Cortex of kidney (tissue), 1 donor: ENCODE data around the gene KRTAP5-7.
"Not testable (repeated sequence)": the region's sequence is repeated elsewhere in the genome, so short reads cannot be mapped to it uniquely, and the experiment has no call there.

ENCODE experiments used
- DNase-seq: peaks from one replicate; lab custom pipeline; 2025; lab: John Stamatoyannopoulos, UW

KRTAP5-7 gene

GRCh38 chr11:71557257-71557656 is 30.2 kb downstream of the KRTAP5-7 start:
- no peak for DNase-seq

- DNase-seq = no peak
Measured at GRCh38 chr11:71558996-71559395, 31.9 kb downstream of the KRTAP5-7 start.

- DNase-seq = no peak
Measured at GRCh38 chr11:71562120-71562519, 35.1 kb downstream of the KRTAP5-7 start.

- no peak for DNase-seq
Measured at GRCh38 chr11:71563406-71563805, 36.3 kb downstream of the KRTAP5-7 start.

GRCh38 chr11:71564430-71564829 is 37.4 kb downstream of the KRTAP5-7 start:
- no peak for DNase-seq

- DNase-seq = no peak
Measured at GRCh38 chr11:71565263-71565662, 38.2 kb downstream of the KRTAP5-7 start, which contains the start of gene KRTAP5-10. Gene KRTAP5-10, plus strand, starts transcription at chr11:71565563. Its CDS starts 25 bp downstream, at chr11:71565588.

GRCh38 chr11:71566081-71566620 is 39.1 kb downstream of the KRTAP5-7 start:
- DNase-seq = no peak

- DNase-seq = not testable (repeated sequence)
Measured at GRCh38 chr11:71566626-71567599, 39.8 kb downstream of the KRTAP5-7 start.

- not testable (repeated sequence) for DNase-seq
Measured at GRCh38 chr11:71567633-71568032, 40.6 kb downstream of the KRTAP5-7 start.

- DNase-seq = no peak
Measured at GRCh38 chr11:71568704-71569349, 41.8 kb downstream of the KRTAP5-7 start.

- DNase-seq = not testable (repeated sequence)
Measured at GRCh38 chr11:71571101-71571850, 44.2 kb downstream of the KRTAP5-7 start.

GRCh38 chr11:71572811-71573210 is 45.7 kb downstream of the KRTAP5-7 start:
- DNase-seq = no peak

GRCh38 chr11:71574418-71574817 is 47.4 kb downstream of the KRTAP5-7 start:
- no peak for DNase-seq

- no peak for DNase-seq
Measured at GRCh38 chr11:71575723-71576424, 48.8 kb downstream of the KRTAP5-7 start.

- not testable (repeated sequence) for DNase-seq
Measured at GRCh38 chr11:71576688-71577465, 49.8 kb downstream of the KRTAP5-7 start.

- DNase-seq = no peak
Measured at GRCh38 chr11:71577469-71578004, 50.5 kb downstream of the KRTAP5-7 start.
